Activated T-cell treated with anti-CD3 and anti-CD28 coated beads, Interleukin-2, amount 50 U/mL, for 4 hours (primary cell): ENCODE results near the gene CD82. TPM values are rescaled to one million over a fixed set of nuclear protein-coding genes. Genes with fewer than 3 reads are reported as not detected.
A peak's percentile ranks its signal among the peaks of the same experiment; 100 is the strongest.

Experiments
- ATAC-seq, 2 donors: fragments of 200-7000 bp; cut with Tn5 transposase; one replicate each; pipeline ENCODE4 v1.10.0; 2021
- DNase-seq: peaks from one replicate; pipeline ENCODE4 v3.0.0-alpha.2; 2020
- H3K27me3 Mint-ChIP-seq: one replicate; pipeline ENCODE4 v1.8.0; 2021; ENCODE audit warnings: low read depth, mixed read lengths
- H3K36me3 Mint-ChIP-seq: one replicate; pipeline ENCODE4 v1.8.0; 2022; ENCODE audit warnings: mixed read lengths; ENCODE audit not compliant: insufficient read depth
- H3K4me1 Mint-ChIP-seq: one replicate; pipeline ENCODE4 v1.8.0; 2021; ENCODE audit warnings: low read depth, mixed read lengths
- H3K4me3 Mint-ChIP-seq: one replicate; pipeline ENCODE4 v1.8.0; 2021; ENCODE audit warnings: mild to moderate bottlenecking, moderate library complexity, mixed read lengths
- H3K9me3 Mint-ChIP-seq: one replicate; pipeline ENCODE4 v1.8.0; 2021; ENCODE audit warnings: mixed read lengths
- total RNA-seq, 3 donors: library from RNA; stranded (reverse); gene quantifications; one replicate each; pipeline ENCODE4 v1.2.1, GENCODE V29; 2021

Gene CD82
- total RNA-seq, 3 donors from 2014 or later, result 364 to 594 (median 428) TPM

- Mint-ChIP-seq H3K9me3 (no peaks in the 10 kb centered on the region), H3K27me3 (no peaks in the 10 kb centered on the region), H3K4me1 (peaks cover 95% of the 10 kb centered on the region), H3K36me3 (peaks cover 41% of the 10 kb centered on the region), H3K4me3 (peak overlapping the region; percentile 73)
- no peak for ATAC-seq
- DNase-seq, result no peak
These were observed 7.0 kb downstream of the CD82 start for GRCh38 chr11:44572436-44572835.

GRCh38 chr11:44572884-44573283 is 7.4 kb downstream of the CD82 start:
- H3K4me1 Mint-ChIP-seq, result peaks cover 95% of the 10 kb centered on the region
- ATAC-seq, result no peak
- H3K27me3 Mint-ChIP-seq, result no peaks in the 10 kb centered on the region
- H3K36me3 Mint-ChIP-seq, result peaks cover 37% of the 10 kb centered on the region
- no peaks in the 10 kb centered on the region for H3K9me3 Mint-ChIP-seq
- peak overlapping the region; percentile 73 for H3K4me3 Mint-ChIP-seq
- DNase-seq, result no peak

GRCh38 chr11:44573333-44573732 is 7.9 kb downstream of the CD82 start:
- peak overlapping the region; percentile 73 for H3K4me3 Mint-ChIP-seq
- ATAC-seq (no peak), DNase-seq (no peak)
- H3K27me3 Mint-ChIP-seq, result no peaks in the 10 kb centered on the region
- peaks cover 35% of the 10 kb centered on the region for H3K36me3 Mint-ChIP-seq
- H3K4me1 Mint-ChIP-seq, result peaks cover 94% of the 10 kb centered on the region
- no peaks in the 10 kb centered on the region for H3K9me3 Mint-ChIP-seq

- DNase-seq (peak; percentile 35), ATAC-seq (peak; percentile 65)
- Mint-ChIP-seq H3K4me1 (peaks cover 96% of the 10 kb centered on the region), H3K27me3 (no peaks in the 10 kb centered on the region), H3K36me3 (peaks cover 36% of the 10 kb centered on the region), H3K9me3 (no peaks in the 10 kb centered on the region), H3K4me3 (peak overlapping the region; percentile 73)
These were observed 9.3 kb downstream of the CD82 start for GRCh38 chr11:44574610-44575287.

GRCh38 chr11:44575288-44575672 is 9.8 kb downstream of the CD82 start:
- ATAC-seq, result peak; percentile 71 to 76
- H3K9me3 Mint-ChIP-seq, result no peaks in the 10 kb centered on the region

GRCh38 chr11:44575962-44576361 is 10.5 kb downstream of the CD82 start:
- no peak for ATAC-seq

More at GRCh38 chr11:44575288-44575672, 9.8 kb downstream of the CD82 start:
- H3K4me1 Mint-ChIP-seq, result peaks cover 96% of the 10 kb centered on the region
- peaks cover 35% of the 10 kb centered on the region for H3K36me3 Mint-ChIP-seq
- peak; percentile 48 for DNase-seq
- peak overlapping the region; percentile 73 for H3K4me3 Mint-ChIP-seq
- H3K27me3 Mint-ChIP-seq, result no peaks in the 10 kb centered on the region

GRCh38 chr11:44576656-44577055 is 11.2 kb downstream of the CD82 start:
- ATAC-seq, result no peak
- peak overlapping the region; percentile 40 for H3K4me3 Mint-ChIP-seq
- H3K9me3 Mint-ChIP-seq, result no peaks in the 10 kb centered on the region
- DNase-seq, result no peak
- no peaks in the 10 kb centered on the region for H3K27me3 Mint-ChIP-seq
- peaks cover 89% of the 10 kb centered on the region for H3K4me1 Mint-ChIP-seq
- peaks cover 29% of the 10 kb centered on the region for H3K36me3 Mint-ChIP-seq

More at GRCh38 chr11:44575962-44576361, 10.5 kb downstream of the CD82 start:
- Mint-ChIP-seq H3K36me3 (peaks cover 32% of the 10 kb centered on the region), H3K4me1 (peaks cover 94% of the 10 kb centered on the region), H3K4me3 (peak overlapping the region; percentile 73), H3K27me3 (no peaks in the 10 kb centered on the region), H3K9me3 (no peaks in the 10 kb centered on the region)
- no peak for DNase-seq

- ATAC-seq (no peak), DNase-seq (no peak)
- Mint-ChIP-seq H3K27me3 (no peaks in the 10 kb centered on the region), H3K4me1 (peaks cover 88% of the 10 kb centered on the region), H3K4me3 (peak overlapping the region; percentile 58), H3K36me3 (peaks cover 30% of the 10 kb centered on the region), H3K9me3 (no peaks in the 10 kb centered on the region)
These were observed 11.9 kb downstream of the CD82 start for GRCh38 chr11:44577231-44577830.

- Mint-ChIP-seq H3K4me3 (no peak overlapping the region), H3K27me3 (no peaks in the 10 kb centered on the region), H3K9me3 (no peaks in the 10 kb centered on the region), H3K4me1 (peaks cover 86% of the 10 kb centered on the region), H3K36me3 (peaks cover 30% of the 10 kb centered on the region)
- ATAC-seq (no peak), DNase-seq (no peak)
These were observed 12.8 kb downstream of the CD82 start for GRCh38 chr11:44578279-44578678.

GRCh38 chr11:44579302-44579761 is 13.9 kb downstream of the CD82 start:
- peaks cover 83% of the 10 kb centered on the region for H3K4me1 Mint-ChIP-seq
- no peaks in the 10 kb centered on the region for H3K27me3 Mint-ChIP-seq
- H3K9me3 Mint-ChIP-seq, result no peaks in the 10 kb centered on the region
- peaks cover 35% of the 10 kb centered on the region for H3K36me3 Mint-ChIP-seq
- ATAC-seq (no peak), DNase-seq (no peak)
- H3K4me3 Mint-ChIP-seq, result no peak overlapping the region

- H3K27me3 Mint-ChIP-seq, result no peaks in the 10 kb centered on the region
- peaks cover 42% of the 10 kb centered on the region for H3K36me3 Mint-ChIP-seq
- peaks cover 72% of the 10 kb centered on the region for H3K4me1 Mint-ChIP-seq
- H3K4me3 Mint-ChIP-seq, result no peak overlapping the region
- ATAC-seq (no peak), DNase-seq (no peak)
- H3K9me3 Mint-ChIP-seq, result no peaks in the 10 kb centered on the region
These were observed 15.2 kb downstream of the CD82 start for GRCh38 chr11:44580701-44581100.

GRCh38 chr11:44581246-44581645 is 15.8 kb downstream of the CD82 start:
- H3K36me3 Mint-ChIP-seq, result peaks cover 46% of the 10 kb centered on the region

GRCh38 chr11:44582641-44583352 is 17.3 kb downstream of the CD82 start:
- peaks cover 51% of the 10 kb centered on the region for H3K36me3 Mint-ChIP-seq
- no peaks in the 10 kb centered on the region for H3K9me3 Mint-ChIP-seq
- H3K27me3 Mint-ChIP-seq, result no peaks in the 10 kb centered on the region
- H3K4me1 Mint-ChIP-seq, result peaks cover 51% of the 10 kb centered on the region
- no peak overlapping the region for H3K4me3 Mint-ChIP-seq
- ATAC-seq (no peak), DNase-seq (no peak)

More at GRCh38 chr11:44581246-44581645, 15.8 kb downstream of the CD82 start:
- Mint-ChIP-seq H3K4me1 (peaks cover 66% of the 10 kb centered on the region), H3K4me3 (no peak overlapping the region), H3K9me3 (no peaks in the 10 kb centered on the region), H3K27me3 (no peaks in the 10 kb centered on the region)
- DNase-seq, result no peak
- ATAC-seq, result no peak

- Mint-ChIP-seq H3K9me3 (no peaks in the 10 kb centered on the region), H3K27me3 (no peaks in the 10 kb centered on the region), H3K36me3 (peaks cover 52% of the 10 kb centered on the region), H3K4me1 (peaks cover 47% of the 10 kb centered on the region), H3K4me3 (no peak overlapping the region)
- DNase-seq (no peak), ATAC-seq (no peak)
These were observed 17.8 kb downstream of the CD82 start for GRCh38 chr11:44583353-44583669.
